Activated CD8-positive, alpha-beta memory T cell treated with anti-CD3 and anti-CD28 coated beads for 48 hours (primary cell): ENCODE data around the gene ADA.

ENCODE experiments used
- DNase-seq, 3 experiments: peaks; one replicate each; pipeline ENCODE4 v3.0.0-alpha.2; 2020; ENCODE audit warnings: low read depth in 2 of 3, low spot score in 2 of 3

Gene ADA

DNA sequence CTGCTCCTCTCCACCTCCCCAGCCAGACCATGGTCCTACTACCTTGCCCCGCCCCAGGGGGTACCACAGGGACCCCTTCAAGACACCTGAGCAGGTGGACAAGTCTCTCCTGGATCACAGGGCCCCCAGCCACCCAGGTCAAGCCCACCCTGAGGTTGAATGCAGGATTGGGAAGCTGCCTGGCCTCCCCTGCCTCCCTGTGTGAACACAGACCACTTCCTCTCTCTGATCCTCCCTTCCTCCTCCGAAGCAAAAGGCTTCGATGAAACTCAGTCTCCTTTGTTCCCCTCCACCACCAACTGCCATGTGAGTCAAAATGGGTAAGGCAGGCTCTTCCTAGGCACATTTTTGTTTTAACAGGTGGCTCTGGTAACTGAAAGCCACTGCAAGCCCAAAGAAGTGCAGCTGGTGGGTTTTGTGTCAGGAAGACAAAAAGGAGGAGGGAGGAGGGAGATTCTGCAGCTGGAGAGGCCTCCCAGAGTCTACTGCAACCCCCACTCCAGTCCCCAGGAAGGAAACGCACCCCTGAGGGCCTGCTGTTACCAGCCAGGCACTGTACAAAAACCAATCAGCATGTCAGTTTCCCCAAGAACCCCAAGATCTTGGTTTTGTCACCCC lies 5.4 kb downstream of the ADA start:
- no peak for DNase-seq

DNA sequence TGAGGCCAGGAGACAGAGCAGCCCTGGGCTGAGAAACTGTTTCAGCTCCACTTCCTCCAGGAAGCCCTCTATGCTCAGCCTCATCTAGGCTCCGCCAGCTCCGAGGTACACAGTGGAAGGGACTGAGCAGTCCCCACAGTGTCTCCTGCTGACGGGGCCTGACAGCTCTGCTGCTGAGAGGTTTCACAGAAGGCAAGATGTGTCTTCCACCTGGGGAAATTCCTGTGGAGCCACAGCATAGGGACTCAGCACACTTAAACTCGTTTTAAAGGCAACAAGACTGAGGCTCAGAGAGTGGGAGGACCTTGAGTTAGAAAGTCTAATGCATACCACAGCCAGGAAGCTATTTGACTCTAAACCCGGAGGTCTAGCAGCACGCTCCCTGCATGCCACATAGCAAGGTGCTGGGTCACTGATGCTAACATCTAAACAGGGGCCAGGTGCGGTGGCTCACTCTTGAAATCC lies 6.8 kb downstream of the ADA start:
- DNase-seq, result no peak

DNA sequence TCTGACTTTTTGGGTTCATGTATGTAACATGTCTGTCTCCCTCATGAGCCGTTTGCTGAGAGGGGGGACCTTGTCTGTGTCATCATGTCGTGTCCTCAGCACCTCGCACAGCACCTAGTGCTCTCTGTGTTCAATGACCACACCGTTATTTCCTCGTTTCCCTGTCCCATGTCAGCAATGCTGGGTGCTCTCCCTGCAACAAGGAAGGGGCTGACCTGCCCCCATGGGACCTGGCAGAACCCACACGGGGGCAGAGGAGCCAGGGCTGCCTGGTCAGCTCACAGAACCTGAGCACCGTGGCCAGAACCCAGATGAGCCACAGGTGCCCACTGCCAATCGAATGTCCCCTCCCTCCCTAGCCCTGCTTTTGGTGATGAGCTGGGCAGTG lies 7.3 kb downstream of the ADA start:
- no peak for DNase-seq

DNA sequence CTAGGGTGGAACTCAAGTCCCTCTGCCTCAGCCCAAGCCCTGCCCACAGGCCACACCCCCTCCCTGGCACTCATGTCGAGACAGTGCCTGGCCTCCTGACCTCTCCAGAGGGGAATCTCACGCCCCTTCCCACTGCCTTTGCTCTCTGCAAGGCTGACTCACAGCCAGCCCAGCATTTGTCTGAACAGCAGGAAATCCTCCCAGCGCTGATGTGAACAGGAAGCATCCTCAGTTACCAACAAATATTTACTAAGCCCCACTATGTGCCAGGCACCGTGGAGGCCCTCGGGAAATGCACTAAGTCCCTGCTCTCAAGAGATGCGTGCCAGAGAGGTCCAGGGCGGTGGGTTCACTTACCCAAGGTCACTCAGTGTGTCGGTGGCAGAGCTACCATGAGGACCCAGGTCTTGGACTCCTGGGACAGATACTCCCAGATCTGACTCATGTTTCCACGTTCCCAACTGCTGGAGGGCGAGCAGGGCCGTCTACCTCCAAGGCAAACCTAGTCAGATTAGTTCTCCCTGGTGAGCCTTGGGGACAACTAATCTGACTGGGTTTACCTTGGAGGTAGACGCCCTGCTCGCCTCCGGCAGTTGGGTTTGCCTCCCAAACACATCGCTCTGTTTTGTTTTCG lies 7.8 kb downstream of the ADA start:
- DNase-seq, result no peak

DNA sequence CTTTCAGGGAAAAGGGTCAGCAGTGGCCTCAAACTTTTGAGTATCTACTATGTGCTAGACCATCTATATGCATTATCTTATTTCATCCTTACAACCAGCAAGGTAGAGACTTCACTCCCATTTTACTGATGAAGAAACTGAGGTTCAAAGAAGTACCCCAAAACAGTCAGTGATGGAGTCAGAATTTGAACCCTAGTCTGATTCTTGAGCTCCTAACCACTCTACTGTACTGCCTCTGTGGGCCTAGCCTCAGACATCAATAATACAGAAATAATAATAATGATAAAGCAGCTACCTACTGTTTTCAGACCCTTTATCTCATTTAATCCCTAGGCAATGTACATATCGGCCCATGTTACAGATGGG lies 8.4 kb downstream of the ADA start:
- DNase-seq, result no peak

DNA sequence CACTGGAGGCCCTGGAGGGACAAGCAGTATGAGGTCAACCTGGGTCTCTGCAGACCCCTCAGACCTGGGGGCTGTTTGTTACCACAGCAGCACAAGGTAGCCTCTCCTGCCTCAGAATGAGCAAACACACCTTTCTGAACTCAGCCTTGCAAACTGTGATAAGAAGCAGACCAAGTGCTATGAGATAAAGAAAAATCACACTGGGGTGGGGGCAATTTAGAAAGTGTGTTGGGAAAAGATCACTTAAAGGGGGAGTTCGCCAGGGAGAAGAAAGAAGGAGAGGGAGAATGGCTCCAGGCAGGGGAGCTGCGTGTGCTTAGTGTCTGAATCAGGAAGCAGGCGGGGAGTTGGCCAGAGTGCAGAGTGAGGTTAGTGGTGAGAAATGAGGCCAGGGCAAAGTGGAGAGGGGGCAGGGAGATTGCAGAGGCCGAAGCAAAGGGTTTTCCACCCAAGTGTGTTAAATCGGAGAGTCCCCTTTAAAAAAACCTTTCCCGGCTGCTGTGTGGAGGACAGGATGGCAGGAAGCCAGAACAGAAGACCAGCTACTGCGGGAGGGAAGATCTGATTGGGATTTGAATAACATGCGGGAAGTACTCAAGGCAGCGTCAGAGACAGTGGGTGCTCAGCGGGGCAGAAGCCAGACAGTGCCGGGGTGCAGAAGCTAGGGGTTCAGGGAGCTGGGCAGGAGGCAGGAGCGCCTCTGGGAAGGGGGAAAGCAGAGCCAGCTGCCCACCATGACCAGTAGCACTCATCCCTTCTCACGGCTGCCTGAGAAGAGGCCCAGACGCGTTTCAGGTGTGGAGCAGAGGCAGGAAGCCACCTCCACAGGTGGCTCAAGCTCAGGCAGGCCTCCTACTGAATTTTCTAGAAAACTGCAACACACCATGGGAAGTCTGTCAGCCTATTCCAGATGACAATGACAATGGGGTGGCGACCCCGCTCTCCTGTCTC lies 9.0 kb downstream of the ADA start:
- DNase-seq, result no peak

DNA sequence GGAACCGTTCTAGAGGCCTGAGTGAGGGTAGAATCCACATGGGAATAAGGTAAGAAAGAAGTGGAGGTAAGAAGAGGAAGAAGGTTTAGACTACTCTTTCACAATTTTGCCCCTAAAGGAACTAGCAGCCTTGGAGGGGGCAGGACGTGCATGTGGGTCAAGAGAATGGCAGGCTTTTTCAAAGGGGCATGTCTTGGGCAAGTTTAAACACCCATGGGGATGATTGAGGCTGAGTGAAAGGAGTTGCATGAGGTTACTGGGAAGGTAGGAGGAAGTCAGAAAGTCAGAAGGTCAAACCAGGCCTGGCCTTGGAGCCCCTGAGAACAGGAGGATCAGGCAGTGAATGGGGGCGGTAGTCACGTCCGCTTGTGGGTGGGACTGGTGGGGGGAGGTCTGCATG lies 10.2 kb downstream of the ADA start:
- DNase-seq, result no peak

DNA sequence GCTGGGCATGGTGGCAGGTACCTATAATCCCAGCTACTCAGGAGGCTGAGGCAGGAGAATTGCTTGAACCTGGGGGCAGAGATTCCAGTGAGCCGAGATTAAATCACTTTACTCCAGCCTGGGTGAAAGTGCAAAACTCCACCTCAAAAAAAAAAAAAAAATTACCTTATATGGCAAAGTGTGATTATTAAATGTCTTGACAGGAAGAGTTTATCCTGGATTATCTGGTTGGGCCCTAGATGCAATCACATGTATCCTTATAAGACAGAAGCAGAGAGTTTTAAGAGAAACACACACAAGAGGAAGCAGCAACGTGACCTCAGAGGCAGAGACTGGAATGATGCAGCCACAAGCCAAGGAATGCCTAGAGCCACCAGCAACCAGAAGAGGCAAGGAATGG lies 11.0 kb downstream of the ADA start:
- DNase-seq, result no peak

DNA sequence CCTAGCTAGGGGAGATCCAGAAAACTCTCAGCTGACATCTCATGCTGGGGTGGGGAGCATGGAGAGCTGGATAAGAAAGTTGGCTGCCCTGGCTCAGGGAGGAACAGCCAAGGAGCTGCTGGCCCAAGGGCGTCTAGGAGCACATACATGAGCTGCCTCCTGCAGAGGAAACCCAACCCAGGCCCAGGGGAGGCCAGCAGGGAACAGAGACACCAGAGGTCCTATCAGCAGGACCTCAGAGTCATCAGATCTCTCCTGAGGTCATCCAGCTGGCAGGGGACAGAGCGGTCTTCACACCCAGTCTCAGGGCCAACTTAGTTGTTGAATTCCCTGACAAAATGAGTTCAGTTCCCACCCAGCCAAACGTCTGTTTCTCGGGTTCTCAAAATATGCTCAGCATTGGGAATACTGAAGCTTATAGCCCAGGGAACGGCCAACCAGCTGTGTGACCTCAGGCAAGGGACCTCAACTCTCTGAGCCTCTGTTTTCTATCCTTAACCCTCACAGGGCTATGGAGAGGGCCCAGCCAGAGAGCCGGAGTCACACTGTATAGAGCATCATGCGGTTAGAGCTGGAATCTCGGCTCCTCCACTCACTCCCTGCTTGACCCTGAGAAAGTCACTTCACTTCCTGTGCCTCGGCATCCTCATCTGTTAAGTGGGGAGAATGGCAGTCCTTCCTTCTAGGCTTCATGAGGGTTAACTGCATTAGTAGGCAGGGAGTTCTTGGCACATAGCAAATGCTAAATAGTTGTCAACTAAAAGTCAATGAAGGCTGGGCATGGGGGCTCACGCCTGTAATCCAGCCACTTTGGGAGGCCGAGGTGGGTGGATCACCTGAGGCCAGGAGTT lies 13.8 kb downstream of the ADA start:
- DNase-seq, result no peak

DNA sequence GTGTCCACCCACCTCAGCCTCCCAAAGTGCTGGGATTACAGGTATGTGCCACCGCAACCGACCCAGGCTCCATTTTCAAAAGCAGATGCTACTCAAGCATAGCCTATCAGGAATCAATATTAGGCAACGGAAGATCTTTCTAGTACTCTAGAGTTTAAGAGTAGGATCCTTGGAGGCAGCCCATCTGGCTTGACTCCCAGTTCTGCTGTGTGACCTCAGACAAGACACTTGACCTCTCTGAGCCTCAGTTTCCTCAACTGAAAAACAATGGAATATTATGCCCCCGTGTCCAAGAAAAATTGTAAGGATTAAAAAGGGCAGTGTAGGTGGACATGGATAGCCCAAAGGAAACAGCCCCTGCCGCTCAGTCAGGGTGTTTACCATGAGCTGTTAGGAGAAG lies 14.5 kb downstream of the ADA start:
- no peak for DNase-seq

DNA sequence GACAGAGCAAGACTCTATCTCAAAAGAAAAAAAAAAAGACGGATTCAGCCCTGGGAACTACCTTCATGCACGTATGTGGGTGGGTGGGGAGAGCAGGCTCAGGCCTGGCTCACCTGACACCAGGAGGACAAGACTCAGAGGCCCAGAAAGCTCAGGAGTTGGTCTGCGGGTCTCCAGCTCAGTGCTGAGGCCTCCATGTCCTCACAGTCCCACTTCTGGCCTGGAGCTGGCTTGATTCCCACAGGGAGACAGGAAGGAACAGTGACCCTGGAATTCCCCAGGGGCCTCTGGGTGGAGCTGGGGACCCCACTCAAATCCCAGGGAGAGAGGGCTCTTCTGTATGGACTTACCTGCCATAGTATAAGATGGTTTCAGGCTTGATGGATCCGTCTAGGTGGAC lies 15.6 kb downstream of the ADA start:
- no peak for DNase-seq

DNA sequence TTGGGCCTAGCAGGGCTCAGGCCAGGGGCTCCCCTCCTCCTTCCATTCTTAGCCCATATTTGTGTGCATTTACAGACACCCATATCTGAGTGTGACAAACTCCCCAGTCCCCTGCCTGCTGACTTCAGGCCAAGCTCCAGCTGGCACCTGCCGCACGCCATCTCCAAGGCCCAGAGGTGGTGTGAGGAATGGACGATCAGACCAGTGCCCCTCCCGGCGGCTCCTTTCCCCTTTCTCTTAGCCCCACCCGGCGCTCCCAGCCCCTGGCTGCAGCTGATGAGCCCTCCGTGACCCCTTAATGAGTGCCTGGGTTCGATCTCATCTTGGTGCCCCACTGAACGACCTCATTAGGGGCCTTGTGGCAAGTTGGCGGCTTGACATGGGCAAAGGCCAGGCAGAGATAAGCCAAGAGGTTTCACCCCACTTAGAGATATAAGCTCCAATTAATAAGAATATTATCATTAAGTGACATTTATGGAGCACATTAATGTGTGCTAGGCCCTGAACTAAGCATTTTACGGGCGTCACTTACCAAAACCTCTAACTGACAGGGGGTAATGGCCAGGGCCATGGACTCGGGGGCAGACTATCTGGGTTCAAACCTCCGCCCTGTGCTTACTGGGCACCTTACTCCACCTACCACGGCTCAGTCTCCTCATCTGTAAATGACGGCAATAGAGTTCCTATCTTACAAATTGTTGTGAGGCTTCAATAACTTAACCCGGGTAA lies 17.5 kb downstream of the ADA start:
- DNase-seq, result no peak

DNA sequence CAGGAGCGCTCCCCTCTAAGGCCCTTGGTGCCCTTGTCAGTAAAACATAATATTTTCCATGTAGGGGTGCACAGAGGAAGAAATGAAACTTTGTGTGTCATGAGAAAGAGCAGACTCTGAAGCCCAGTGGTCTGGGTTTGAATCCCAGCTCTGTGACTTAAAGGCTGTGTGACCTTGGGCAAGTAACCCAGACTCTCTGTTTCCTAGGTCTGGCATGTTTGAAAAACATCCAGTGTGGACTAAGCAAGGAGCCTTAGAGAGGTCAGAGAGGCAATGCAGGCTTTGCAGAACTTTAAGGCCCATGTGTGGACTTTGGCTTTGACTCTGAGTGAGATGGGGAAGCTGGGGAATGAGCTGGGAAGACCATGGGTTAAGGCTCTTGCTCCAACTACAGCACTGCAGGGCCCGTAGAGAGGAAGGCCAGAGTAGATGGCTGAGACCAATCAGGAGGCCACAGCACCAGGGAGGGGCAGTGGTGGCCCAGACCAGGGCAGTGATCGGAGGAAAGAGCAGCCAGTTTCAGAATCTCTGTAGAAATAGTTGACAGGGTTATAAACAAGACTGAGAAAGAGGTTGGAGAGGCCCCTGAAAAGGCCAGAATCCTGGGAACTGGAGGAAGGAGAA lies 18.2 kb downstream of the ADA start:
- no peak for DNase-seq

DNA sequence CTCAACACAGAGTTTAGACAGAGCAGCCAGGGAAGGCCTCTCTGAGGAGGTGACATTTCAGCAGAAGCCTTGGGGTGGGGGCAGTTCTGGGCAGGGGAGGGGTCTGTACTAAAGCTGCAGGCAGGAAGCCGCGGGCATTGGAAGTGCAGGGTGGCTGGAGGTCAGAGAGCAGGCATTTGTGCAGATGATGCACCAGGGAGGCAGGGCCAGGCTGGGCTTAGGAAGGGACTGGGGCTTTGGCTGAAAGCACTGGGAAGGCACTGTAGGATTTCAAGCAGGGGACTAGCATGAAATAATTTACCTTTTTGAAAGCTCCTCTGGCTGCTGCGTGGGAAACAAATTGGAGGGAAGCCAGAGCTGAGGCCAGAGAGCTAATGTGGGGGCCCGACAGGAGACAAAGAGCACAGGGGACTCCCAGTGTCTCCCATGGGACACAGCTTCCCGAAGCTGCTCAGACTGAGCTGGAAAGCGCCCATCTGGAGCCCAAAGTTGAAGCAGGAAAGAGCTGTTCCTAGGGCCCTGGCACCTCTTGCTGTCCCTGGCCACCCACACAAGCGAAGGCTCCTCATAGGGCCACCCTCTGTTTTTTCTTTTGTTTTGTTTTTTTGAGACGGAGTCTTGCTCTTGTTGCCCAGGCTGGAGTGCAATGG lies 19.3 kb downstream of the ADA start:
- no peak for DNase-seq

DNA sequence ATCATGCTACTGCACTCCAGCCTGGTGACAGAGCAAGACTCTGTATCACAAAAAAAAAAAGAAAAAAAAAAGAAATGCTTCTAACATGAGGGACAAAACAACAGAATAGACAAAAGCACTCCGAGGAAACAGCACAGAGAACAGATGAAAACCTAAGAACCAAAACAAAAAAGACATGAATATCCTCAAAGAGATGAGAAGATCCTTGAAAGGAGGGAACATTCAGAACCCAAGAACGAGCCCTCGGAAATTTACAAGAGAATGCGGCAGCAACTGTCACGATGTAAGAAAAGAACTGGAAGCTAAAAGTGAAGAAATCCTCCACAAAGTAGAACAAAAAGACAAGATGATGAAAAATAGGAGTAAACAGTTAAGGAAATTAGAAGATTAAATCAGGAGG lies 21.2 kb downstream of the ADA start:
- no peak for DNase-seq

DNA sequence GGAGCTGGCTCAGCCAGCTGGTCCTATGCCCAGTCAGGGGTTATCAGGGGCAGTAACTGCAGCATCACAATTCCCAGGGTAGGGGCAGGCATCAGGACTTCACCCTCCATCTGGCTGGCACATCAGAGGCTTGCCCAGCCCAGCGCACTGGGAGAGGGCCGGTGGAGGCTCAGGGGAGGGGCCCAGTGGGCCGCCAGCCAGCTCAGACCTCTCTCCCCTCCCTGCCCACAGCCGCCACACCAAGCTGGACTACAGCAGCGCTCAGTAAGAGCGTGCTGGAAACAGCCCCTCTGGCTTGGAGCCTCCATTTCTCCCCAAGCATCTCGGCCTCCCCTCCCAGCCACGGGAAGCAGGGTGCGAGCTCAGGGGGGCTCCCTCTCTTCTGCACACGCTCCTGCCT lies 22.0 kb downstream of the ADA start:
- DNase-seq, result no peak

DNA sequence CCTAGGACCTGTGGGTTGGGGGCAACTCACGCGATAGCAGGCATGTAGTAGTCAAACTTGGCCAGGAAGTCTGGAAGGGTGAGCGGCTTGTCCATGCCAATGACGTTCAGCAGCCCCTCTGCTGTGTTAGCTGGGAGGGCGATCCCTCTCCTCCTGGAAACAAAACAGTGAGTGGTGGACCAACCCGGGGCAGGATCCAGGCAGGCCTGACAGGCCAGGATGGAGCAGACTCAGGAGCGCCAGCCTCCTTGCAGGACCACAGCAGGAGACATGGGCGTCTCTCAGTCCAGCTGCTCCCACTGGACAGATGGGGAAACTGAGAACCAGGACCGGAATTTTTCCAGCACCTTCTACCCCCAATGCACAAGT lies 22.5 kb downstream of the ADA start:
- DNase-seq, result no peak

DNA sequence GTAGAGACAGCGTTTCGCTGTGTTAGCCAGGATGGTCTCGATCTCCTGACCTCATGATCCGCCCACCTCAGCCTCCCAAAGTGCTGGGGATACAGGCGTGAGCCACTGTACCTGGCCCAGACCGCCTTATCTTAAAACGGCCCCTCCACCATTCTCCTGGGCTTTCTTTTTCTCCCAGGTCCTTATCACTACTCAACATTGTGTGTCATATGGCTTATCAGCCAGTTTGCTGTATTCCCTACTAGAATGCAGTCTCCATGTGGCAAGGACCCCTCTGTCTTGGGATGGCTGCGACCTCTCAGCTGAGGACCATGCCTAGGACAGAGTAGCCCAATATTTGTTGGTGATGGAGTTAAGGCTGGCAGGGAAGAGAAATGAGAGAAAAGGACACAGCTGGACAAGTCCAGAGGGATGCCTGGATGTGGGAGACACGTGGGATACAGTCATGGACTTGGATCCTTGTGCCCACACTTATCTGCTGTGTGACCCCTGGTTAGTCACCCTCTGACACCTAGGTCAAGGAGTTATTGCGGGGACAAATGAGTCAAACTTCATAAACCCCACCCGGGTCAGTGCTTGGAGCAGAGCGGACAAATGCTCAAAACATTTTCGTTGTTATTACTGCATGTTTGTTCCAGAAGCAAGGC lies 24.0 kb downstream of the ADA start:
- DNase-seq, result no peak

DNA sequence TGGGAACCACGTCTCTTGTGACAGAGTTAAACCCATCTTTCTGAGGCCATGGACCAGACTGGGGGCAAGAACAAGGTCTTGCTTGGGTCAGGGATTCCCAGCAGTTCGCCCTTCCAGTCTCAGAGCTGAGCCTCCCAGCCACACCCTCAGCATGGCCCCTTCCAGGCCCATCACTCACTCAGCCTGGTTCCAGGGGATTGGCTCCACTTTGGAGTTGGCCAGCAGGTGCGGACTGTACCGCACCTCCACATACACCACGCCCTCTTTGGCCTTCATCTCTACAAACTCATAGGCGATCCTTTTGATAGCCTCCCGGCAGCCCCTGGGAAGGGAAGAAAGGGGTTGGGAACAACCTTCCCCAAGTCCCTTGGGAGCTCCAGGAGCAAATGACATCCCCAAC lies 25.2 kb downstream of the ADA start:
- DNase-seq, result no peak
